Anterior cingulate cortex (tissue), 58 donors: ENCODE measurements around the gene SLCO1B3.
"Not testable (repeated sequence)": the region's sequence is repeated elsewhere in the genome, so short reads cannot be mapped to it uniquely, and the experiment has no call there.

Experiments used
- DNase-seq, 58 donors: peaks; one replicate each; lab custom pipeline; 2025; lab: John Stamatoyannopoulos, UW

Gene SLCO1B3

GRCh38 chr12:20810487-20810886 lies at the start of gene SLCO1B3:
TSS of gene SLCO1B3 (plus strand) at chr12:20810705. CDS start at chr12:20815739, 5,034 bp downstream.
- no peak for DNase-seq

- no peak for DNase-seq
Measured at GRCh38 chr12:20777420-20777819, 33.1 kb upstream of the SLCO1B3 start.

- DNase-seq: no peak
Measured at GRCh38 chr12:20778969-20779368, 31.5 kb upstream of the SLCO1B3 start.

GRCh38 chr12:20779971-20780370 lies 30.5 kb upstream of the SLCO1B3 start:
- DNase-seq: not testable (repeated sequence)

GRCh38 chr12:20783796-20784357 lies 26.6 kb upstream of the SLCO1B3 start:
- not testable (repeated sequence) for DNase-seq

- DNase-seq: no peak
Measured at GRCh38 chr12:20792971-20793370, 17.5 kb upstream of the SLCO1B3 start.

- DNase-seq: peak in 1 of 58 donors; percentile 7
Measured at GRCh38 chr12:20798554-20798953, 12.0 kb upstream of the SLCO1B3 start.

GRCh38 chr12:20800160-20800559 lies 10.3 kb upstream of the SLCO1B3 start:
- no peak for DNase-seq

GRCh38 chr12:20801035-20801434 lies 9.5 kb upstream of the SLCO1B3 start:
- no peak for DNase-seq

- no peak for DNase-seq
Measured at GRCh38 chr12:20805921-20806320, 4.6 kb upstream of the SLCO1B3 start.

GRCh38 chr12:20807192-20808080 lies 3.1 kb upstream of the SLCO1B3 start:
- no peak for DNase-seq

GRCh38 chr12:20808521-20808920 lies 2.0 kb upstream of the SLCO1B3 start:
- no peak for DNase-seq

- DNase-seq: no peak
Measured at GRCh38 chr12:20815574-20815973, 5.1 kb downstream of the SLCO1B3 start.

GRCh38 chr12:20822415-20822814 lies 11.9 kb downstream of the SLCO1B3 start:
- no peak for DNase-seq

GRCh38 chr12:20822925-20823324 lies 12.4 kb downstream of the SLCO1B3 start:
- DNase-seq: no peak

- DNase-seq: no peak
Measured at GRCh38 chr12:20829919-20830318, 19.4 kb downstream of the SLCO1B3 start.

GRCh38 chr12:20830456-20830855 lies 20.0 kb downstream of the SLCO1B3 start:
- no peak for DNase-seq

- DNase-seq: no peak
Measured at GRCh38 chr12:20832911-20833310, 22.4 kb downstream of the SLCO1B3 start.

GRCh38 chr12:20852649-20853048 lies 42.1 kb downstream of the SLCO1B3 start:
- DNase-seq: no peak

- DNase-seq: no peak
Measured at GRCh38 chr12:20863056-20863455, 52.6 kb downstream of the SLCO1B3 start.

GRCh38 chr12:20865873-20866272 lies 55.4 kb downstream of the SLCO1B3 start:
- no peak for DNase-seq

- no peak for DNase-seq
Measured at GRCh38 chr12:20868277-20868676, 57.8 kb downstream of the SLCO1B3 start.
